Gastrocnemius medialis (tissue), 4 donors: Measurements from ENCODE around the gene C10orf105. TPM values are rescaled to one million over a fixed set of nuclear protein-coding genes. Genes with fewer than 3 reads are reported as not detected.

Source experiments
- ATAC-seq, 2 donors: fragments of 150-250 bp; one replicate each; pipeline ENCODE4 v1.9.1; 2016
- DNase-seq, 2 donors: peaks; one replicate each; pipeline ENCODE4 v3.0.0-alpha.2; 2019
- H3K27ac ChIP-seq, 4 donors: fragments of 200-600 bp; sonication (generic); 1 replicate in 1 of 4; 2 replicates in 3 of 4; pipeline ENCODE4 v1.5.1; 2016 to 2018; ENCODE audit warnings: mild to moderate bottlenecking in 2 of 4, moderate library complexity in 1 of 4
- H3K27me3 ChIP-seq, 3 donors: fragments of 200-600 bp; sonication (generic) in 2 of 3; 1 replicate in 1 of 3; 2 replicates in 2 of 3; pipeline versions ENCODE4 v1.5.1 to v1.6.0; 2016 to 2019; ENCODE audit warnings: mild to moderate bottlenecking in 1 of 3, moderate library complexity in 1 of 3
- H3K36me3 ChIP-seq, 2 donors: fragments of 200-600 bp; sonication (generic) in 1 of 2; one replicate each; pipeline ENCODE4 v1.5.1; 2017 to 2018
- H3K4me1 ChIP-seq, 2 donors: fragments of 200-600 bp; sonication (generic) in 1 of 2; one replicate each; pipeline ENCODE4 v1.5.1; 2016 to 2017; ENCODE audit warnings: mild to moderate bottlenecking in 2 of 2
- H3K4me3 ChIP-seq, 4 donors: fragments of 200-600 bp; sonication (generic) in 3 of 4; 1 replicate in 1 of 4; 2 replicates in 3 of 4; pipeline ENCODE4 v1.5.1; 2016 to 2019; ENCODE audit warnings: mild to moderate bottlenecking in 2 of 4
- H3K9me3 ChIP-seq, 3 donors: fragments of 200-600 bp; sonication (generic) in 2 of 3; 1 replicate in 1 of 3; 2 replicates in 2 of 3; pipeline ENCODE4 v1.5.1; 2016 to 2019
- POLR2A ChIP-seq, 2 donors: fragments of 450-650 bp; IDR thresholded peaks; one replicate each; pipeline ENCODE4 v1.6.1; 2017; ENCODE audit warnings: antibody characterized with exemption in 2 of 2, mild to moderate bottlenecking in 2 of 2, moderate library complexity in 2 of 2
- in situ Hi-C, 4 donors: fragments of 200-750 bp; cut with MboI; loops; one replicate each; pipeline versions ENCODE4 v1.15.0 to v1.8.0; 2017; ENCODE audit warnings: low sequenced_read_pairs in 4 of 4
- intact Hi-C: fragments of 100-400 bp; cut with DNase I; formaldehyde crosslinking; loops from one replicate; pipeline ENCODE4 v1.15.1; 2023; ENCODE audit warnings: low total_unique reads
- total RNA-seq, 4 donors: library from RNA; depleted of rRNA; stranded (reverse); fragments of >200 nt; gene quantifications; one replicate each; pipeline versions ENCODE4 v1.1.0 to v1.2.3, GENCODE V29; 2016
- TF ChIP-seq, protein P1 (sequence below), 5 experiments: fragments of 450-650 bp in 3 of 5; fragments of 200-600 bp in 2 of 5; sonication (generic) in 2 of 5; IDR thresholded peaks in 4 of 5; conservative IDR thresholded peaks in 1 of 5; 1 replicate in 4 of 5; 2 replicates in 1 of 5; pipeline ENCODE4 v1.5.1; 2016 to 2019; ENCODE audit warnings: antibody characterized with exemption in 5 of 5, mild to moderate bottlenecking in 3 of 5, moderate library complexity in 3 of 5

Gene C10orf105
- total RNA-seq, 4 donors from 2014 or later = not detected

DNA sequence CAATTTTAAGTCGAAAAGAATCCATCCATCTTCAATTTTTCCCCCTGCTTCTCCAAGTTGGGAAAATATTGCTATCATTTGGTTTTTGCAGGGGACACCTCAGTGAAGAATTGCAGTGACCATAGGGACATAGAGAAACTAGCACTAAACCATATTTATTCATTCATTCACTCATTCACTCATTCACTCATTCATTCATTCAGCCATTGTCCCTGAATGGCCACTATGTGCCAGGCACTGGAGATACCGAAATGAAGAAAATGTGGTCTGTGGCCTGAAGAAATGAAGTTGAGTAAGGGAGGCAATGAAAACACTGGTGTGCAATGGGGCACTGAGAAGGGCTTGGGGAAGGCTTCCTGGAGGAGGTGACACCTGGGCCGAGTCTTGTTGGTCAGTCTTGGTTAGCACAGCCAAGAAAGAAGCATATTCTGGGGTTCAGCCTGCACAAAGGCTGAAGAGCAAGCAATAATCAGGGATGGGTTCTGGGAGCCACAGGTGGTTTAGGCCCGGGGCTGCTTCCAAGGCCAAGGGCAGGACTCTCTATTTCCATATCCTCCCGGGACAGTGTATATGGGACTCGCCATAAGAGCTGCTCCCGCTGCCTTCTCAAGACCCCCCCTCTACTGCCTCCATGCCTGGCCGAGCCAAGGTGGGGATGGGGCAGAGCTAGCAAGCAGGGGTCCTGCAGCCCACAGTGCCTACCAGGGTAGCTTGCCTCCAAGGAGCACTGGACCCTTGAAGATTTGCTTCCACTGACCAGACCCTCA is 25.5 kb upstream of the C10orf105 start:
- DNase-seq (no peak), ATAC-seq (no peak)
- H3K9me3 ChIP-seq = no peaks in the 10 kb centered on the region
- H3K27ac ChIP-seq = no peak overlapping the region
- intact Hi-C loops = no loop called here
- no peaks in the 10 kb centered on the region for H3K36me3 ChIP-seq
- H3K4me1 ChIP-seq = peaks cover 22 to 38% of the 10 kb centered on the region in 2 donors
- H3K27me3 ChIP-seq = no peaks in the 10 kb centered on the region
- no peak for TF ChIP-seq POLR2A (IDR thresholded peaks at IDR 0.05)
- TF ChIP-seq, protein P1, sequence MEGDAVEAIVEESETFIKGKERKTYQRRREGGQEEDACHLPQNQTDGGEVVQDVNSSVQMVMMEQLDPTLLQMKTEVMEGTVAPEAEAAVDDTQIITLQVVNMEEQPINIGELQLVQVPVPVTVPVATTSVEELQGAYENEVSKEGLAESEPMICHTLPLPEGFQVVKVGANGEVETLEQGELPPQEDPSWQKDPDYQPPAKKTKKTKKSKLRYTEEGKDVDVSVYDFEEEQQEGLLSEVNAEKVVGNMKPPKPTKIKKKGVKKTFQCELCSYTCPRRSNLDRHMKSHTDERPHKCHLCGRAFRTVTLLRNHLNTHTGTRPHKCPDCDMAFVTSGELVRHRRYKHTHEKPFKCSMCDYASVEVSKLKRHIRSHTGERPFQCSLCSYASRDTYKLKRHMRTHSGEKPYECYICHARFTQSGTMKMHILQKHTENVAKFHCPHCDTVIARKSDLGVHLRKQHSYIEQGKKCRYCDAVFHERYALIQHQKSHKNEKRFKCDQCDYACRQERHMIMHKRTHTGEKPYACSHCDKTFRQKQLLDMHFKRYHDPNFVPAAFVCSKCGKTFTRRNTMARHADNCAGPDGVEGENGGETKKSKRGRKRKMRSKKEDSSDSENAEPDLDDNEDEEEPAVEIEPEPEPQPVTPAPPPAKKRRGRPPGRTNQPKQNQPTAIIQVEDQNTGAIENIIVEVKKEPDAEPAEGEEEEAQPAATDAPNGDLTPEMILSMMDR (IDR thresholded peaks at IDR 0.05 in 4 of 5, conservative IDR thresholded peaks at IDR 0.05 in 1 of 5) = no peak
- in situ Hi-C loops = no loop called here
- no peak overlapping the region for H3K4me3 ChIP-seq

DNA sequence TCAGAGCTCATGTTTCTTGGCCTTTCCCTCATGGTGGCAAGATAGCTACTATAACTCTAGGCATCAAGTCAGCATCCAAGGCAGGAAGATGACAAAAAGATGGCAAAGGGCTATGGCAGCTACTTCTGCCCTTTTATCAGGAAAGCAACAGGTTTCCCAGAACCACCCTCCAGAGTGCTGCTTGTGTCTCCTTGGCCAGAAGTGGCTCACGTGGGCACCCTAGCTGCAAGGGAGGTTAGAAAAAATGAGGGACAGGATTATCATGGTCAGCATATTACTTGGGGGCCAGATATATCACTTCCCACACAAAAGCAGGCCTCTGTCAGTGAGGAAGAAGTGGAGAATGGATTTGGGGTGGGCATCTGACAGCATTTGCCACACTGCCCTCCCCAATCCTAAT is 24.3 kb upstream of the C10orf105 start:
- intact Hi-C loops = no loop called here
- in situ Hi-C loops = no loop called here
- Histone ChIP-seq H3K9me3 (no peaks in the 10 kb centered on the region), H3K4me1 (peaks cover 10 to 26% of the 10 kb centered on the region in 2 donors), H3K4me3 (no peak overlapping the region), H3K27me3 (no peaks in the 10 kb centered on the region), H3K27ac (no peak overlapping the region), H3K36me3 (no peaks in the 10 kb centered on the region)
- TF ChIP-seq, protein P1 (IDR thresholded peaks at IDR 0.05 in 4 of 5, conservative IDR thresholded peaks at IDR 0.05 in 1 of 5) = no peak
- no peak for TF ChIP-seq POLR2A (IDR thresholded peaks at IDR 0.05)
- DNase-seq (no peak), ATAC-seq (no peak)

DNA sequence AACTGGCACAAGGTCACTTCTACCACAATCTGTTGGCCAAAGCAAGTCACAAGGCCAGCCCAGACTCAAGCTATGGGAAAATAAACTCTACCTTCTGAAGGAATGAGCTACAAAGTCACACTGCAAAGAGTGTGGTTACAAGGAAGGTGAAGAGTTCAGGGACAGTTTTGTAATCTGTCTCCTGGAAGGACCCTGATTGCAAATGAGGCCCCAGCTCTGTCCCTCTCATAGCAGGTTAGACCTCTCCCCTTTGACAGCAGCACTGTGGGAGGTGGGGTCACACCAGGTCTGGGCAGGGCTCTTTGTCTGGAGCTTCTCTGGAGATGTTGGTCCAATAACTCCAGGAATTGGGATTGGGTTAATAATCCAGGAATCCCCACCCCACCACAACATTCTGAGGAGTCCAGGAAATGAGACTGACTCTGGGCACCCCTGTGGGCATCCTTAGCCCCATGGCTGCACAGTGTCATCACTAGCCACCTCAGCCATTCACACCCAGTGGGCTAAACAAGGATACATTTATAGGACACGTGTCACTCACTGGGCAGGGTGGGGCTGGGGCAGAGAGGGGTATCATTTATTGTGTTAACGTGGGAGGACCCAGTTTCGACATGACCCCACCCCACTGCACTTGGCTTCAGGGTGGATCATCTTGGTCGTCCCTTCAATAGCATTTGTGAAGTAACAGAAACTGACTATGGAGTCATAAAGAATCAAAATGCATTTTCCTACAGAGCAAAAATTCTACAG is 23.7 kb upstream of the C10orf105 start:
- no peak for TF ChIP-seq POLR2A (IDR thresholded peaks at IDR 0.05)
- TF ChIP-seq, protein P1 (IDR thresholded peaks at IDR 0.05 in 4 of 5, conservative IDR thresholded peaks at IDR 0.05 in 1 of 5) = no peak
- H3K4me1 ChIP-seq = peaks cover 4 to 20% of the 10 kb centered on the region in 2 donors
- H3K27me3 ChIP-seq = no peaks in the 10 kb centered on the region
- no peaks in the 10 kb centered on the region for H3K36me3 ChIP-seq
- DNase-seq (no peak), ATAC-seq (no peak)
- H3K27ac ChIP-seq = no peak overlapping the region
- no peaks in the 10 kb centered on the region for H3K9me3 ChIP-seq
- H3K4me3 ChIP-seq = no peak overlapping the region
- intact Hi-C loops (no loop called here), in situ Hi-C loops (no loop called here)

DNA sequence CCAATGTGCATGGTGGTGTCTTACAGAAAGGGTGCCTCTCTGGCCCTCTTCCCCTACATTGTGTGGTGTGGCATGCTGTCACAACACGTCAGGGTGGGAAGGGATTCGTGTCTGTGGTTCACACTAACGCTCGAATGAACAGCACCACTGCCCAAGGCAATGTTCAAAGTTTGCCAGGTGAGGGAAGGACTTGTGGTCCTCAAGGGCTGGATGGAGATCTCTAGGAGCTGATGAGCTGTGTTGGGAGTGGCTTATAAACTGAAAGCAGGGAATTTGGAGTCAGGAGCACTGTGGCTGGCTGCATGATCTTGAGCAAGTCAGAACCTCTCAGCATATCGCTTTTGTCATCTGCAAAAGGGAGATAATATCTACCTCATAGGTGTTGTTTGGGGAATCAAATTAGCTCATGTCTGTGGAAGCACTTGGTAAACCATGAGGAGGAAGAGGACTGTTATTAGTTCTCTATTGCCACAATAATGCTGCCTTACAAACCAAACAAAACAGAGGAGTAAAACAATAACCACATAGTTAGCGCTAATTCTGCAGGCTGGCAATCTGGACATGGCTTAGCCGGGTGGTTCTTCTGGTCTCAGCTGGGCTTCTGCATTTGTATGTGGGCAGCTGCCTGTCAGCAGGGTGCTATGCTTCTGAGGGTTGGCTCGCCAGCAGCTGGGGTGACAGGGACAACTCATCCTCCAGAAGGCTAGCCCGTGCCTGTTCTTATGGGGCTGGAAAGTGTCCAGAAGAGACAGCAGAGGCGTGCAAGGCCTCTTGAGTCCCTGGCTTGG is 22.9 kb upstream of the C10orf105 start:
- no peak overlapping the region for H3K4me3 ChIP-seq
- in situ Hi-C loops = no loop called here
- no peak overlapping the region for H3K27ac ChIP-seq
- intact Hi-C loops = no loop called here
- no peaks in the 10 kb centered on the region for H3K9me3 ChIP-seq
- no peak for ATAC-seq
- no peaks in the 10 kb centered on the region for H3K27me3 ChIP-seq
- DNase-seq = no peak
- no peaks in the 10 kb centered on the region for H3K36me3 ChIP-seq
- H3K4me1 ChIP-seq = peaks cover 0 to 14% of the 10 kb centered on the region in 2 donors
- no peak for TF ChIP-seq POLR2A (IDR thresholded peaks at IDR 0.05)
- TF ChIP-seq, protein P1 (IDR thresholded peaks at IDR 0.05 in 4 of 5, conservative IDR thresholded peaks at IDR 0.05 in 1 of 5) = no peak
